ENCODE results near the gene UBASH3A.

DNA sequence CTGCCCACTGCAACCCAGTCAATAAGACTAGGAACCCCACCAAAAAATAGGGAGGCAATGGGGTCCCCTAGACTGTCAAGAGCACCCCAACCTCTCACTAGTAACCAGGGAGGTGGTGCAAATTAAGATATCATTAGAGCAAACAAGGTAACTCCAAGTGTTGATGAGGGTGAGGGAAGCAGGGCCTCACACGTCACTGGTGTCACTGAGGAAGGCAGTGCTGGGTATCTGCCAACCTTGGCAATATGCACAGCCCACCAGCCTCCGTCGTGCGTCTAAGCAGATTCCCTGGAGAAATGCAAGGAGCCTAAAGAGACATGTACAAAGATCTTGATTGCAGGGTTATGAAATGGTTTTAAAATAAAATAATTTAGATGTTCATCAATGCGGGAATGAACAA is 3.8 kb downstream of the UBASH3A start:
- TF ChIP-seq CTCF (IDR thresholded peaks at IDR 0.05) (no peak), POLR2A (IDR thresholded peaks at IDR 0.05) (no peak)

Measured in Peyer's patch (tissue), 4 donors.